Measurements from ENCODE around the gene FMNL2.

FMNL2 gene

GRCh38 chr2:152637251-152637650 lies 302.3 kb downstream of the FMNL2 start:
- no peak for TF ChIP-seq FOXK2 (IDR thresholded peaks at IDR 0.05)
- TF ChIP-seq BHLHE40 (IDR thresholded peaks at IDR 0.05; ENCODE audit: borderline replicate concordance), result no peak
- TF ChIP-seq ZNF384 (IDR thresholded peaks at IDR 0.05), result no peak
- TF ChIP-seq ELF4 (IDR thresholded peaks at IDR 0.05), result no peak
- TF ChIP-seq SP1 (IDR thresholded peaks at IDR 0.05), result no peak
- no peak for TF ChIP-seq FOXA1 (IDR thresholded peaks at IDR 0.05)
- TF ChIP-seq TARDBP (IDR thresholded peaks at IDR 0.05), result no peak
- no peak for TF ChIP-seq L3MBTL2 (conservative IDR thresholded peaks at IDR 0.05)
- no peak for TF ChIP-seq NFRKB (IDR thresholded peaks at IDR 0.05)
- TF ChIP-seq LEF1 (IDR thresholded peaks at IDR 0.05; ENCODE audit: borderline replicate concordance), result no peak
- POLR2A ChIA-PET, result no interaction called here
- no peak for DNase-seq (ENCODE audit: extremely low spot score)
- CTCF ChIA-PET, result no interaction called here

GRCh38 chr2:152638056-152638455 lies 303.1 kb downstream of the FMNL2 start:
- TF ChIP-seq, protein P1, sequence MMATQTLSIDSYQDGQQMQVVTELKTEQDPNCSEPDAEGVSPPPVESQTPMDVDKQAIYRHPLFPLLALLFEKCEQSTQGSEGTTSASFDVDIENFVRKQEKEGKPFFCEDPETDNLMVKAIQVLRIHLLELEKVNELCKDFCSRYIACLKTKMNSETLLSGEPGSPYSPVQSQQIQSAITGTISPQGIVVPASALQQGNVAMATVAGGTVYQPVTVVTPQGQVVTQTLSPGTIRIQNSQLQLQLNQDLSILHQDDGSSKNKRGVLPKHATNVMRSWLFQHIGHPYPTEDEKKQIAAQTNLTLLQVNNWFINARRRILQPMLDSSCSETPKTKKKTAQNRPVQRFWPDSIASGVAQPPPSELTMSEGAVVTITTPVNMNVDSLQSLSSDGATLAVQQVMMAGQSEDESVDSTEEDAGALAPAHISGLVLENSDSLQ (IDR thresholded peaks at IDR 0.05), result no peak
- TF ChIP-seq FOXM1 (IDR thresholded peaks at IDR 0.05; ENCODE audit: borderline replicate concordance) (no peak), BHLHE40 (IDR thresholded peaks at IDR 0.05; ENCODE audit: borderline replicate concordance) (no peak), ARNT (IDR thresholded peaks at IDR 0.05) (no peak), ZNF384 (IDR thresholded peaks at IDR 0.05) (no peak), TARDBP (IDR thresholded peaks at IDR 0.05) (no peak), HDGF (IDR thresholded peaks at IDR 0.05; ENCODE audit: borderline replicate concordance) (no peak), ELF4 (IDR thresholded peaks at IDR 0.05) (no peak), CTBP1 (IDR thresholded peaks at IDR 0.05; ENCODE audit: borderline replicate concordance) (no peak), L3MBTL2 (conservative IDR thresholded peaks at IDR 0.05) (no peak), FOXA1 (IDR thresholded peaks at IDR 0.05) (no peak), FOXK2 (IDR thresholded peaks at IDR 0.05) (no peak), NFRKB (IDR thresholded peaks at IDR 0.05) (no peak)
- no peak for DNase-seq (ENCODE audit: extremely low spot score)
- CTCF ChIA-PET, result no interaction called here
- POLR2A ChIA-PET, result no interaction called here

- DNase-seq (ENCODE audit: extremely low spot score), result no peak
- TF ChIP-seq NFRKB (IDR thresholded peaks at IDR 0.05) (no peak), ZNF384 (IDR thresholded peaks at IDR 0.05) (no peak), SUZ12 (IDR thresholded peaks at IDR 0.05) (no peak), ELF4 (IDR thresholded peaks at IDR 0.05) (no peak), FOXA1 (IDR thresholded peaks at IDR 0.05) (no peak)
- TF ChIP-seq, protein P1 (IDR thresholded peaks at IDR 0.05), result no peak
- CTCF ChIA-PET, result no interaction called here
These were observed 303.6 kb downstream of the FMNL2 start for GRCh38 chr2:152638590-152638989.

DNA sequence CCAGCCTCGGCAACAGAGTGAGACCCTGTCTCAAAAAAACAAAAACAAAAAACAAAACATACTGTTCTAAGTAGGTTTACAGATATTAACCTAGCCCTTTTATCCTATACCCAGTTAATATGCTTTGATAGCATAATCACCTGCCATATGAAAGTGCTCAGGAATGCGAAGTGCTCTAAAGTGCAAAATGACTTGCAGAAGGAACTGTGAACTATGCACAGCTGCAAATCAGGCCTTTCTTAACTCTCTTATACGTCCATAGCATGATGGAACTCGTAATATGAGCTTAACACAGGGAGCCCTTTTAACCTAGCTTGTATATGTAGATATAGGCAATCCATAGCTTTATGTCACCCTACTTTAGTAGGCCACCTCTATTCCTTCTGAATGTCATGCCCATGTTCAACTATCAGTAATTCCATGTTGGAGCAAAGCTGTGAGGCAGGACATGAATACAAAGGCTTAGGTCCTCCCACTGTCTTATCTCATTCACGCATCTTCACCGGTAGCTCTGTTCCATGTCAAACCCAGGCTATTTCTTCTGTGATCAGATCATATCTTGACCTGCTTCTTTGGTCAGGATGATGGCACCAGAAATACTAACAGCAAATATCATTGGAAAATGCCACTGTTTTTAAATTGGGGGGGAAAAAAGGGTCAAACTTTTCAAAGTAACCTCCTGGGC lies 309.4 kb downstream of the FMNL2 start:
- ChIA-PET CTCF (interaction anchor here (1.0 kb wide), 1 partner anchor 8 kb away, joined by 6 read pairs; no protein-coding TSS in a partner anchor), POLR2A (no interaction called here)
- DNase-seq (ENCODE audit: extremely low spot score), result no peak
- no peak for TF ChIP-seq ZNF384 (IDR thresholded peaks at IDR 0.05)
- TF ChIP-seq L3MBTL2 (conservative IDR thresholded peaks at IDR 0.05), result no peak
- TF ChIP-seq FOXA1 (IDR thresholded peaks at IDR 0.05), result no peak
- TF ChIP-seq TARDBP (IDR thresholded peaks at IDR 0.05), result no peak
- TF ChIP-seq BHLHE40 (IDR thresholded peaks at IDR 0.05; ENCODE audit: borderline replicate concordance), result no peak
- TF ChIP-seq NFRKB (IDR thresholded peaks at IDR 0.05), result no peak
- no peak for TF ChIP-seq FOXK2 (IDR thresholded peaks at IDR 0.05)
- no peak for TF ChIP-seq HDGF (IDR thresholded peaks at IDR 0.05; ENCODE audit: borderline replicate concordance)
- no peak for TF ChIP-seq FOXM1 (IDR thresholded peaks at IDR 0.05; ENCODE audit: borderline replicate concordance)
- TF ChIP-seq LEF1 (IDR thresholded peaks at IDR 0.05; ENCODE audit: borderline replicate concordance), result no peak
- TF ChIP-seq ELF4 (IDR thresholded peaks at IDR 0.05), result no peak
- no peak for TF ChIP-seq SUZ12 (IDR thresholded peaks at IDR 0.05)
- no peak for TF ChIP-seq ARNT (IDR thresholded peaks at IDR 0.05)
- no peak for TF ChIP-seq SP1 (IDR thresholded peaks at IDR 0.05)
- TF ChIP-seq CTBP1 (IDR thresholded peaks at IDR 0.05; ENCODE audit: borderline replicate concordance), result no peak
- TF ChIP-seq, protein P1 (IDR thresholded peaks at IDR 0.05), result no peak

More at GRCh38 chr2:152638590-152638989, 303.6 kb downstream of the FMNL2 start:
- POLR2A ChIA-PET, result no interaction called here

GRCh38 chr2:152646264-152646663 lies 311.3 kb downstream of the FMNL2 start:
- ChIA-PET CTCF (interaction anchor here (1.8 kb wide), 1 partner anchor 11 kb away, joined by 5 read pairs; no protein-coding TSS in a partner anchor), POLR2A (interaction anchor here (1.2 kb wide), 1 partner anchor 151 kb away, joined by 3 read pairs; no protein-coding TSS in a partner anchor)
- DNase-seq (ENCODE audit: extremely low spot score), result no peak
- TF ChIP-seq LEF1 (IDR thresholded peaks at IDR 0.05; ENCODE audit: borderline replicate concordance) (no peak), TARDBP (IDR thresholded peaks at IDR 0.05) (no peak), ELF4 (IDR thresholded peaks at IDR 0.05) (no peak), ARNT (IDR thresholded peaks at IDR 0.05) (no peak), ZNF384 (IDR thresholded peaks at IDR 0.05) (no peak), FOXA1 (IDR thresholded peaks at IDR 0.05) (no peak), BHLHE40 (IDR thresholded peaks at IDR 0.05; ENCODE audit: borderline replicate concordance) (no peak), CTBP1 (IDR thresholded peaks at IDR 0.05; ENCODE audit: borderline replicate concordance) (no peak)

GRCh38 chr2:152646775-152647174 lies 311.8 kb downstream of the FMNL2 start:
- DNase-seq (ENCODE audit: extremely low spot score), result no peak
- TF ChIP-seq HDGF (IDR thresholded peaks at IDR 0.05; ENCODE audit: borderline replicate concordance) (no peak), BHLHE40 (IDR thresholded peaks at IDR 0.05; ENCODE audit: borderline replicate concordance) (no peak), ARNT (IDR thresholded peaks at IDR 0.05) (no peak), NFRKB (IDR thresholded peaks at IDR 0.05) (no peak), SP1 (IDR thresholded peaks at IDR 0.05) (no peak), L3MBTL2 (conservative IDR thresholded peaks at IDR 0.05) (no peak), SUZ12 (IDR thresholded peaks at IDR 0.05) (no peak), FOXK2 (IDR thresholded peaks at IDR 0.05) (no peak), FOXM1 (IDR thresholded peaks at IDR 0.05; ENCODE audit: borderline replicate concordance) (no peak), LEF1 (IDR thresholded peaks at IDR 0.05; ENCODE audit: borderline replicate concordance) (no peak), ELF4 (IDR thresholded peaks at IDR 0.05) (no peak), TARDBP (IDR thresholded peaks at IDR 0.05) (no peak), ZNF384 (IDR thresholded peaks at IDR 0.05) (no peak), FOXA1 (IDR thresholded peaks at IDR 0.05) (no peak), CTBP1 (IDR thresholded peaks at IDR 0.05; ENCODE audit: borderline replicate concordance) (no peak)
- TF ChIP-seq, protein P1 (IDR thresholded peaks at IDR 0.05), result no peak
- CTCF ChIA-PET, result interaction anchor here (1.8 kb wide), 1 partner anchor 11 kb away, joined by 5 read pairs; no protein-coding TSS in a partner anchor
- POLR2A ChIA-PET, result interaction anchor here (1.2 kb wide), 1 partner anchor 151 kb away, joined by 3 read pairs; no protein-coding TSS in a partner anchor

Data from HEK293T (cell line).